ENCODE results near the gene DHX15.

The DHX15 gene

GRCh38 chr4:24588216-24588954 lies 4.0 kb upstream of the DHX15 start:
- POLR2A ChIA-PET = interaction anchor here (0.7 kb wide), 1 partner anchor 75 kb away, joined by 4 read pairs; no protein-coding TSS in a partner anchor
- CTCF ChIA-PET = no interaction called here
- TF ChIP-seq ZFP3 (tag by site-specific recombination; IDR thresholded peaks at IDR 0.05; ENCODE audit: low read depth) (no peak), ZNF292 (tag by site-specific recombination; IDR thresholded peaks at IDR 0.05; ENCODE audit: borderline replicate concordance, low read depth) (no peak), ATF2 (tag by site-specific recombination; IDR thresholded peaks at IDR 0.05; ENCODE audit: low read depth) (no peak), CTCF (tag by site-specific recombination; IDR thresholded peaks at IDR 0.05) (no peak), ZNF558 (tag by site-specific recombination; IDR thresholded peaks at IDR 0.05) (no peak), ZNF664 (tag by site-specific recombination; IDR thresholded peaks at IDR 0.05) (no peak), KLF7 (tag by site-specific recombination; IDR thresholded peaks at IDR 0.05; ENCODE audit: borderline replicate concordance) (no peak), ZNF501 (tag by site-specific recombination; IDR thresholded peaks at IDR 0.05) (no peak), ZNF670 (tag by site-specific recombination; IDR thresholded peaks at IDR 0.05; ENCODE audit: low read depth) (no peak), KLF17 (tag by site-specific recombination; IDR thresholded peaks at IDR 0.05) (no peak), ZBTB26 (tag by site-specific recombination; optimal IDR thresholded peaks at IDR 0.05) (no peak), ZNF624 (tag by site-specific recombination; IDR thresholded peaks at IDR 0.05) (no peak), ZNF341 (tag by site-specific recombination; IDR thresholded peaks at IDR 0.05; ENCODE audit: low read depth) (no peak), ZNF366 (tag by site-specific recombination; conservative IDR thresholded peaks at IDR 0.05) (no peak), ZFP69B (tag by site-specific recombination; IDR thresholded peaks at IDR 0.05) (no peak), ZBTB1 (tag by site-specific recombination; IDR thresholded peaks at IDR 0.05) (no peak), SCRT2 (tag by site-specific recombination; IDR thresholded peaks at IDR 0.05) (no peak), IKZF3 (tag by site-specific recombination; IDR thresholded peaks at IDR 0.05) (no peak), OVOL3 (tag by site-specific recombination; IDR thresholded peaks at IDR 0.05) (no peak), GLI4 (tag by site-specific recombination; IDR thresholded peaks at IDR 0.05) (no peak)
- no peaks in the 10 kb centered on the region for H3K36me3 ChIP-seq (ENCODE audit: control insufficient read depth in 2 of 2, insufficient read depth in 1 of 2, low read length in 2 of 2)
- H3K9me3 ChIP-seq (ENCODE audit: control insufficient read depth, insufficient read depth, low read depth, low read length) = no peaks in the 10 kb centered on the region
- H3K4me3 ChIP-seq (ENCODE audit: low read depth, low read length) = no peak overlapping the region
- no peak overlapping the region for H3K27ac ChIP-seq (ENCODE audit: extremely low read depth, low read depth, low read length)
- no peaks in the 10 kb centered on the region for H3K4me1 ChIP-seq (ENCODE audit: control insufficient read depth, insufficient read depth, low read length)

All from HEK293 (cell line).